Urothelium cell line (cell line): ENCODE results near the gene ELOVL3.

Source experiments
- DNase-seq: peaks from one replicate; pipeline ENCODE4 v3.0.0; 2011; ENCODE audit warnings: low spot score, mixed read lengths
- FAIRE-seq: peaks from 2 replicates; lab custom pipeline; 2011; peaks lifted over from hg19 to GRCh38; lab: Jason Lieb, UNC

ELOVL3 gene

DNA sequence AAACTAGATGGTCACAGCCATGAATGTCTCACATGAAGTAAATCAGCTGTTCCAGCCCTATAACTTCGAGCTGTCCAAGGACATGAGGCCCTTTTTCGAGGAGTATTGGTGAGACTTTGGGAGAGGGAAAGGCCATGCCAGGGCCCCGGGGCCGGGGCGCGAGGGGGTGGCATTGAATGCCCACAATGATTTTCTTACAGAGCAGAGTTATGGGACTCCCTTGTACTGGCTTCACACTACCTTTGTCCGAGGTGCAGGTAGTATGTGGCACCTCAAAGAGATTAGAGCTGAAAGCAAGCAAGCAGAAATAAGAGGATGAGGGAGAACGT is 407 bp downstream of the ELOVL3 start:
- FAIRE-seq (no peak), DNase-seq (no peak)

DNA sequence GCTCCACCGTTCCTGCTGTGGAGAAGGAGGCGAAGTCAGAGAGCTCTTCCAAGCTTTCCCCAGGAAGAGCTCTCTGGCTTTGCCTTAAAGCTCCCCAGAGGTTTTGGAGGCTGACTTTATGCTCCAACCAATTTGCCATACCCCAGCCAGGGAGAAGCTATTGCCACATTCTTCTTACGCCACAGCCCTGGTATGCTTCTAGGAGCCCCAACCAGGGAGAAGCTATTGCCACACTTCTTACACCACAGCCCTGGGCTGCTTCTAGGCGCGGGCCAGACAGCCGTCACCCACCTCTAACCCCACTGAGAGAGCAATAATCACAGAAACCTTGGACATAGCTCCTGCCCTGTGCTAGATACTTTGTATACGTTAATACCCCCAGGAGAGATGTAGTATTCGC is 951 bp downstream of the ELOVL3 start:
- DNase-seq, result no peak

DNA sequence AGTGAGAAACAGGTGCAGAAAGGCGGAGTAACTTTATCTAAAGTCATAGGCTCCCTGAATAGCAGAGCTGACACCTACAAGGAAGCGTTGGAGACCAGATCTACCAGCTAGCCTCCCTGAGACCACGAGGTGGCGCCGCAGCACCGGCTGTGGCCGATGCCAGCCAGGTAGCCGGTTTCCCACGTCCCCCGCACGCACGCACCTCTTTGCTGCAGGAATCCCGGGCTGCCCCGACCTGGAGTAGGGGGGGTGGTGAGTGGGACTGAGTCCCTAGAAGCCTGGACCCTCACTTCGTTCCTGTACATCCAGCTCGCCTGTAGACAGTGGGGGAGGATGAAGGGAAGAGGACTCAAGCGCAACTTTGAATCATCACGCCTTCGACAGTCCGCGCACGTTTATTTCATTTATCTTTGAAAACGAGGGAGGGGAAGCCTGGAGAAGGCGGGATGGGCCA is 3.7 kb downstream of the ELOVL3 start:
- DNase-seq (peak; percentile 88), FAIRE-seq (peak; percentile 92)

More for the DNA sequence above, 951 bp downstream of the ELOVL3 start:
- FAIRE-seq, result no peak

- DNase-seq (peak; percentile 80), FAIRE-seq (peak; percentile 94)
These were observed 4.3 kb downstream of the ELOVL3 start for GRCh38 chr10:102230264-102230860.

GRCh38 chr10:102230861-102231356 is 4.8 kb downstream of the ELOVL3 start:
- no peak for DNase-seq
- FAIRE-seq, result no peak

- no peak for FAIRE-seq
- no peak for DNase-seq
These were observed 5.5 kb downstream of the ELOVL3 start for GRCh38 chr10:102231357-102232318.

DNA sequence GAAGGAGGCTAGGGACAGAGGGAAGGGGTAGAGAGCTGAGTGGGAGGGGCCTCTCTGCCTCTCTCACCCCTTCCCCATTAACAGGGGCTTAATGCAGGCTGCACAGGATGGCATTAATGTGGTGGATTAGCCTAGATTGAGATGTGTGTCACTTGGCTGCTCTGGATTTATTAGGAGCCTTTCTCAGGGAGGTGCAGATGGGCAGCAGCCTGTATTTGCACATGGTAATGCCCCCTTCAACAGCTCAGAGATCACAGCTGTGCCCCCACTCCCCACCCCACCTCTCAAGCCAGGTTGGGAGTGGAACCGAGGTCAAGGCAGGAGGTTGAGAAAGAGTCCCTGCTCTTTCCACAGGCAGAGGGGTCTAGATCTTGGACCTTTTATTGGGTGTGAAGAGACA is 7.9 kb downstream of the ELOVL3 start:
- DNase-seq (no peak), FAIRE-seq (no peak)

DNA sequence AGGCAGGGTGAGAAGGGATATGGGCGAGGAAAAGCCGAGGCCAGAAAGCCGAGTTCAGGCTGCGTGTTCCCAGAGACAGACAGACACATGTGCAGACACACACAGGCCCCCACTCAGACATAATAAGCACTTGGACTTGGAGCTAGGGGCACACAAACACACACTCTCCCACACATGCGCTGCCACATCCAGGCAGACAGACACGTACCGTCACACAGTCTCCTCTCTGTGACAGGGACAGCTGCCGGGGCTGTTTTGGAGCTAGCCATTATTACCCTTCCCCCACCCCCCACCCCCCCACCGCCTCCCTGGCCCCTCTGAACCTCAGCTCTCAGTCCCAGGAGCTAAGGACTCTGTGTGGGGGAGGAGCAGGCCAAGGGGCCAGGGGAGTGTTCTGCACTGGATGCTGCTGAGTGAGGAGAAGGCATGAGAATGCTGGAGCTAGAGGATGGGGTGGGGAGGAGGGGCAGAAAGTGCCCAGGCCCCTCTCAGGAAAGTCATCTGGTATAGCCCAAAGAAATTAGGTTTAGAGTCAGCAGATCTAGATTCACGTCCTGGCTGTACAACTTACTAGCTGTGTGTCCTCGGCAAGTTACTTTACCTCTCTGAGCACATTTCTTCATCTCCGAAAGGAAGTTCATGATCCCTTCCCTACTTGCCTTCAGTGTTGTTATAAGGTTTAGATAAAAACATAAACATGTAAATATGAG is 8.9 kb downstream of the ELOVL3 start:
- FAIRE-seq (peak; percentile 75), DNase-seq (no peak)

GRCh38 chr10:102235598-102235920 is 9.5 kb downstream of the ELOVL3 start:
- FAIRE-seq (no peak), DNase-seq (peak; percentile 38)

DNA sequence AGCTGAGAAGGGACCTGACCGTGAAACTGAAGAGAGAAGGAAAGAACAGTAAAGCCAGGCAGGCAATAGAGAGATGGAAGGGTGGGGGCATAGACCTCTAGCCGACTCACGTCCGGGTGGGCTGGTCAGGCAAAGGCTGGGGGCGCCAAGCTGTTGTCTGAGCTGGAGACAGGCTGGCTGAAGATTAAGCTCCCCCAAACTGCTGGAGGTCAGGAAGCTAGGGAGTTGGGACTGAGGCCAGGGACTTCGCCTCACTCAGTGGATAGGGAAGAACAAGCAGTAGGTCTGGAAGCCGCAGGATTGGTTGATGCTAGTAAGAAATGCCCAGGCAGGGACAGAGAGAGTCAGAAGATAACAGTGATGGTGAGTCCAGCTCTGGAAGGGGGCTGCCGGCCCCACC is 9.9 kb downstream of the ELOVL3 start:
- DNase-seq, result no peak
- no peak for FAIRE-seq

GRCh38 chr10:102237711-102238252 is 11.7 kb downstream of the ELOVL3 start:
- DNase-seq (no peak), FAIRE-seq (no peak)

- DNase-seq, result no peak
- no peak for FAIRE-seq
These were observed 14.4 kb downstream of the ELOVL3 start for GRCh38 chr10:102240467-102241031.

- DNase-seq (peak; percentile 25), FAIRE-seq (no peak)
These were observed 14.9 kb downstream of the ELOVL3 start for GRCh38 chr10:102241032-102241443.

DNA sequence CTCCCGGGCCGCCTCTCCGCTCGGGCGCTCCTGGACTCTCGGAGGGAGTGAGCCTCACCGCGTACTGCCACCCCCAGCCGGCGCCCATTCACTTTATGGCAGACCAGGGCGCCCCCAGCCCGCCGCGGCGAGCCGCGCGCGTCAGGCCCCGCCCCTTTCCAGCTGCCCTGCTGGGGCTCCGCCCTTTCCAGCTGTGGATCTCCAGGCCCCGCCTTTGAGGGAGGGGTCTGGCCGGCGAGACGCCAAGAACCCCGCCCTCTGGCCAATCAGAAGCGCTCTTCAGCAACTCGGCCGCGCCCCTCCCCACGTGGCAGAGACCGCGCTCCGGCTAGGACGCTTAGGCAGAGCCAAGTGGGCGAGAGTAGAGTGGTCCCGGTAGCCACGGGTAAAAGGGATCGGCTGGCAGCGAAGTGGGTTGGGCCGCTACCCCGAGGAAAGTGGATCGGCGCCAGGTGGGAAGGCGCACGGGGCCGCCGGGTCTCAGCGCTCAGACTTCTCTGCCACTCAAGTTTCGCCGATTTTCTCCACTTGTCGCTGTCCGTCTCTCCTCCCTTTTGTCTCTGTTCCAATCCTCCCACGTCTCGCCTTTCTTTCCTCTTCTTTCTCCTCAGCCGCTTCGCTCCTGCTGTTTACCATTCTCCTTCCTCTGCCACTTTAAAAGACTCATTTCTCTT is 15.5 kb downstream of the ELOVL3 start, which contains the start of gene PITX3:
Gene PITX3, minus strand, starts transcription at position 69 of the 674 bp plus-strand sequence. CDS start 9,432 bp downstream, outside the sequence.
- FAIRE-seq (peak; percentile 35), DNase-seq (peak; percentile 93)

DNA sequence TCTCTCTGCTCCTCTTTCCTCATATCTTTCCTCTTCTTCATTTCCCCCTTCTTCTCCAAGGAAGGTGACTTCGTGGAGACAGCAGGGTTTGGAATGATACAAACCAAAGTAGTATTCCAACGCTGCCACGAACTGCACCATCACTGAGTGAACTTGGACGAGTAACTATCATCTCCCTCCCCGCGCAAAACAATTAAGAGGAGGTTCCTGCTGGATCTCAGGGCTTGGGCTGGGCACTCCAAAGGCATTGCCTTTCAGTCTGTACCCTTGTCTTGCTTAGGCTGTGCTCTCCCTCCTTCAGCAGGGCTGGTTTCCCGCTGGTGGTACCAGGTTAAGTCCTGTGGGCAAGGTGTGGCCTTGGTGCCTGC is 16.0 kb downstream of the ELOVL3 start:
- FAIRE-seq (no peak), DNase-seq (no peak)

DNA sequence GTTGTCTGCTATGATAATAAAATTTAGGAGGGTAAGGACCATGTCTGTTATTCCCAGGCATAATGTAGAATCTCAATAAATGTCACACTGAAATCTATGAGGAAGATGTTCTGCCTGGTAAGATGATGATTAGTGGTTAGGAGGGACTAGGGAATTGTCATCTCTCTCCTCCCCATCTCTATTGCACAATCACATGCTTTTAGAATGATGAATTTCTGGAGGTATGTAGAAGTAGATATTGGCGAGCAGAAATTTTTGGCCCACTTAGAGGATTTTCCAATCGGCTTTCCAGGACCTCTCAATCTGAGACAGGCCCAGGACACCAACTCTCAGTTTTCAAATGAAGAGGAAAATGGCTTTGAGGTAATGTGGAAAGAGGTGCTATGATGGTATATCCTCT is 17.2 kb downstream of the ELOVL3 start:
- DNase-seq, result no peak
- no peak for FAIRE-seq

DNA sequence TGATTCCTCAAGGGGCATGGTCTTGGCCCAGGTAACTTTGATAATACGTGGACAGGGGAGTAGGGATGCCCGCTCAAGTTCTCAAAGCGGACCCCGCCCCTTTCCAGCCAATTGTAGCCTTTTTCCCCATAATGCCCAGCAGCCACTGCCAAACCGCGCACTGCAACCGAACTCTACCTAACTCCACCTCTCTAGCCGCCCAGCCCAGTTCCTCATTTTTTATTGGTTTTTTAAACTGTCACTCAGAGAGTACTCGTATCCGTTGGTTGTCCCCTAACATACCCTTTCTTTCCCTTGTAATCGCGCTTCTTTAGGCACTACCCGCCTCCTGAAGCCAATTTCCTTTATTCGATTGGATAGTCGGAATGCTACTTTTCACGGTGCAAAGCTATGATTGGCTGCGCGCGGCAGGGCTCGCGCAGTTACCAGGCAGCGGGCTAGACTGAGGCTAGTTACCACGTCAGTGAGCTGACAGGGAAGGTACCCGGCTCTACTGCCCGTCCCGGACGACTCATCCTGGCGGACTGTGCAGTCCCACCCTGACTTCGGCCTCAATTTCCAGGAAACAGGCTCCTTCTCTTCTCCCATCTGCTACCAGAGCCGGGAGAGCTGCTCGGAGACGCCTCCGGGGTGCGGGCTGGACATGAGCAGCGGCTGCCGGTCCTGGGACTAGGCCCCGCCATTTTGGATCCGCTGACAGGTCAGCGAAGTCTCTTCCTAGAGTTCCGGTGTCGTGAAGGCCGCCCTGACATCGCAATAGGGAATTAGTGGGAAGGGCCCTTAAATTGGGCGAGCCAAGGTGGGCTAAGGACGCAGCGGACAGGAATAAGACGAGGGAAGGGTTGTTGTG is 19.2 kb downstream of the ELOVL3 start, which contains the start of gene GBF1:
Gene GBF1, plus strand, starts transcription at position 451 of the 850 bp plus-strand sequence. CDS start 13,407 bp downstream, outside the sequence.
- FAIRE-seq, result peak; percentile 85
- peak; percentile 97 for DNase-seq

DNA sequence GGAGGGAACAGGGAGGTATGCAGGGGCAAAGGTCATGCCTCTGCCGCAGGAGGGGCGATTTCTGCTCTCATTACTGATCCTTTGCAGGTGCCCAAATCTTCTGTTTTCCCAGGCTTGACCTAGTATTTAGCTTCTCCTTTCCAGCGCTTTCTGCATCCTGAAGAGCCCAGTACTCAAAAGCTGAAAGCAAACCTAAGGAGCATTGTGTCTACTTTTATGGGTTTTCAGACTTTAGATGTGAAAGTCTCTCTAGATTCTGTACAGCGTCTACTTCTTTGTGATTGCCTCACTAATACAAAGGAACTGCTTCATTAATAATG is 19.8 kb downstream of the ELOVL3 start:
- FAIRE-seq, result no peak
- no peak for DNase-seq

GRCh38 chr10:102246261-102246660 is 20.2 kb downstream of the ELOVL3 start:
- FAIRE-seq (no peak), DNase-seq (no peak)
